Psoas muscle (tissue), 8 donors: ENCODE results near the gene ZEB2. TPM values are rescaled to one million over a fixed set of nuclear protein-coding genes. Genes with fewer than 3 reads are reported as not detected.

ENCODE experiments used
- ATAC-seq, 4 donors: fragments of 200-7000 bp; cut with Tn5 transposase; one replicate each; pipeline ENCODE4 v1.9.1; 2020; ENCODE audit warnings: moderate library complexity in 3 of 4, mild to moderate bottlenecking in 2 of 4
- DNase-seq, 2 donors: peaks; one replicate each; pipeline ENCODE4 v3.0.0-alpha.2; 2020
- H3K27ac ChIP-seq: fragments of 200-600 bp; one replicate; pipeline ENCODE4 v1.8.0; 2022
- H3K27me3 ChIP-seq, 3 donors: fragments of 200-600 bp in 1 of 3; one replicate each; pipeline versions ENCODE4 v1.6.1 to v1.8.0; 2013 to 2022; ENCODE audit warnings: low read length in 2 of 3, mild to moderate bottlenecking in 2 of 3, moderate library complexity in 1 of 3; ENCODE audit not compliant: insufficient read depth in 3 of 3
- H3K36me3 ChIP-seq, 2 donors: fragments of 200-600 bp in 1 of 2; one replicate each; pipeline versions ENCODE4 v1.6.1 to v1.8.0; 2013 to 2022; ENCODE audit warnings: low read depth in 1 of 2, mild to moderate bottlenecking in 1 of 2, moderate library complexity in 1 of 2; ENCODE audit not compliant: insufficient read depth in 1 of 2
- H3K4me1 ChIP-seq: fragments of 200-600 bp; one replicate; pipeline ENCODE4 v1.8.0; 2022
- H3K4me3 ChIP-seq: fragments of 200-600 bp; one replicate; pipeline ENCODE4 v1.8.0; 2022; ENCODE audit warnings: mild to moderate bottlenecking
- H3K9me3 ChIP-seq: fragments of 200-600 bp; one replicate; pipeline ENCODE4 v1.8.0; 2022
- WGBS, 3 donors: extraction: QIAGEN DNeasy Blood & Tissue Kit; methylation state at CpG; one replicate each; pipeline versions ENCODE4 v1.1.6 to v1.1.7; 2013; 5-methylcytosine and 5-hydroxymethylcytosine counted together
- intact Hi-C, 2 donors: fragments of 100-400 bp; cut with DNase I; formaldehyde crosslinking; loops; one replicate each; pipeline versions ENCODE4 v1.11.0 to v1.14.2; 2022
- polyA plus RNA-seq, 3 donors: library from polyadenylated mRNA; stranded (reverse); fragments of 200-250 nt; gene quantifications; one replicate each; pipeline ENCODE4 v1.2.3, GENCODE V29; 2013
- total RNA-seq, 4 donors: library from RNA; stranded (reverse); fragmentation: NEBNext Ultra II Directional in 2 of 4; extraction: Animal tissue kit (Norgen Biotek cat#: 25700) in 2 of 4; gene quantifications; one replicate each; pipeline versions ENCODE4 v1.2.1 to v1.2.4, GENCODE V29; 2021 to 2023
- TF ChIP-seq, protein P1 (sequence below): fragments of 200-600 bp; IDR thresholded peaks from one replicate; pipeline ENCODE4 v1.8.0; 2022; ENCODE audit warnings: antibody characterized with exemption
- donor health status: healthy with polysubstance abuse.
- donor health status: DM: no; HTN: no; CAD: no; lungs with moderate emphysema.
- donor health status: Bipolar disorder and iron deficiency.
- donor health status: healthy.
- donor health status: DM: yes; HTN: yes; CAD: no.
- donor health status: DM: no; HTN: no; CAD: no.
- donor health status: DM: no; HTN: no; CAD: no.
- donor health status: DM: yes; HTN: yes; CAD: no.

ZEB2 gene
- total and polyA plus RNA-seq, 7 donors, result 11.6 to 48.7 (median 23.3) TPM

DNA sequence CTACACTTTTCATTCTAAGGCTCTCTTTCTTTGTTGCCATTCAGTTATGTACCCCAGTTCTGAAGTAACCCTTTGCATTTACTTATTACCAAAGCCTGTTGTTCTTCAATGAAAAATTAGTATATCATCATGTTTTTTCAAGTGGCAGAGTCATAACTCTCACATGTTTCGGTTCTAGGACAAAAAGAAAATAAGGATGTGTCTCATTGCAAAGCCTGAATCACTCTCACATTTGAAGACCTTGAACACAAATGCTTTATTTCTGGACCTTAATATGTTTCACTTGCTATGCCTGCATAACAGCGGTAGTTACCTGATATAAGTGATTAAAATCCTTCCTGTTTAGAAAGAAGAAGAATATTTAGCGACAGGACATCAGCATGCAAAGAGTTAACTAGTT lies 49.1 kb downstream of the ZEB2 start:
- WGBS, 3 donors, result 68 to 73% (median 70%) methylated on average over 3 of the region's 3 CpGs
- Histone ChIP-seq H3K36me3 (no peaks in the 10 kb centered on the region), H3K9me3 (no peaks in the 10 kb centered on the region), H3K4me1 (peaks cover 13% of the 10 kb centered on the region), H3K27me3 (no peaks in the 10 kb centered on the region), H3K27ac (no peak overlapping the region), H3K4me3 (no peak overlapping the region)
- ATAC-seq (no peak), DNase-seq (no peak)
- TF ChIP-seq, protein P1, sequence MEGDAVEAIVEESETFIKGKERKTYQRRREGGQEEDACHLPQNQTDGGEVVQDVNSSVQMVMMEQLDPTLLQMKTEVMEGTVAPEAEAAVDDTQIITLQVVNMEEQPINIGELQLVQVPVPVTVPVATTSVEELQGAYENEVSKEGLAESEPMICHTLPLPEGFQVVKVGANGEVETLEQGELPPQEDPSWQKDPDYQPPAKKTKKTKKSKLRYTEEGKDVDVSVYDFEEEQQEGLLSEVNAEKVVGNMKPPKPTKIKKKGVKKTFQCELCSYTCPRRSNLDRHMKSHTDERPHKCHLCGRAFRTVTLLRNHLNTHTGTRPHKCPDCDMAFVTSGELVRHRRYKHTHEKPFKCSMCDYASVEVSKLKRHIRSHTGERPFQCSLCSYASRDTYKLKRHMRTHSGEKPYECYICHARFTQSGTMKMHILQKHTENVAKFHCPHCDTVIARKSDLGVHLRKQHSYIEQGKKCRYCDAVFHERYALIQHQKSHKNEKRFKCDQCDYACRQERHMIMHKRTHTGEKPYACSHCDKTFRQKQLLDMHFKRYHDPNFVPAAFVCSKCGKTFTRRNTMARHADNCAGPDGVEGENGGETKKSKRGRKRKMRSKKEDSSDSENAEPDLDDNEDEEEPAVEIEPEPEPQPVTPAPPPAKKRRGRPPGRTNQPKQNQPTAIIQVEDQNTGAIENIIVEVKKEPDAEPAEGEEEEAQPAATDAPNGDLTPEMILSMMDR, result no peak
- intact Hi-C loops, result no loop called here

DNA sequence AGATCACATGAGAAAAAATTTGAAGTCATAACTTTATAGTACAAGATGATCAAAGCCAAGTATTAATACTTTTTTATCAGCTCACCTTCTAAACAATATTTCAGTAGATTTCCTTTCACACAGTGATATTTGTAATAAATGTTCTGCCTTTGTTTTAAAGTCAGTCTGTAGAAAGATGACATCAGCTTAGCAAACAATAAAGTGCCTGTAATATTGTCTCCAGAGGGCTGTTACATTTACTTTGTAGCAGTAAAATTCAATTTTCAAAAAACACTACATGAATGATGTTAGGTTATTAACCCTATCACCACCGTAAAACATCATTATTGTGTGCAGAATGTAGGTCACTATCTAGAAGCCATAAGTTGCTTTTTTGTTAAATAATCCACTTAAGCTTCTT lies 49.6 kb downstream of the ZEB2 start:
- Histone ChIP-seq H3K27ac (no peak overlapping the region), H3K9me3 (no peaks in the 10 kb centered on the region), H3K27me3 (no peaks in the 10 kb centered on the region), H3K36me3 (no peaks in the 10 kb centered on the region), H3K4me1 (peaks cover 13% of the 10 kb centered on the region), H3K4me3 (no peak overlapping the region)
- 18 to 36% (median 25%) methylated on average over 1 of the region's 1 CpG for WGBS, 3 donors
- ATAC-seq, result no peak
- intact Hi-C loops, result no loop called here
- TF ChIP-seq, protein P1, result no peak
- no peak for DNase-seq

DNA sequence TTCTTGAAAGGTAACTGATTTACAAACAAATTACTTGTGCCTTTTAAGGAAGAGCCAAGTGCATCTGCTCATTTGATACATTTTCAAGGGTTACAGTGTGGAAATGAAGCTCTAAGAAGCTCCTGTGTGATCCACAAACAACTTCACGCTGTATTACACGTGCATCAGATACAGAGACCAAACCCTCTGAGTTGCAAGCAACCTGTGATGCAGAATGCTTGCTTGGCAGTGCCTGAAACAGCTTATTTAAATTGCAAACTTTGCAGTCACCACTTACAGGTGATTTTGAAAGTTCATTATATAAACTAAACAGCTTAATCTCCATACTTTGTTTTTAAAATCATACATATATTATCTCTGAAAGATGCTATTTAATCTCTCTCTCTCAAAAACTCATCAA lies 50.1 kb downstream of the ZEB2 start:
- TF ChIP-seq, protein P1, result no peak
- DNase-seq (no peak), ATAC-seq (no peak)
- intact Hi-C loops, result no loop called here
- Histone ChIP-seq H3K27me3 (no peaks in the 10 kb centered on the region), H3K9me3 (no peaks in the 10 kb centered on the region), H3K4me3 (no peak overlapping the region), H3K4me1 (peaks cover 13% of the 10 kb centered on the region), H3K36me3 (no peaks in the 10 kb centered on the region), H3K27ac (no peak overlapping the region)
- 66 to 69% (median 69%) methylated on average over 2 of the region's 2 CpGs for WGBS, 3 donors

DNA sequence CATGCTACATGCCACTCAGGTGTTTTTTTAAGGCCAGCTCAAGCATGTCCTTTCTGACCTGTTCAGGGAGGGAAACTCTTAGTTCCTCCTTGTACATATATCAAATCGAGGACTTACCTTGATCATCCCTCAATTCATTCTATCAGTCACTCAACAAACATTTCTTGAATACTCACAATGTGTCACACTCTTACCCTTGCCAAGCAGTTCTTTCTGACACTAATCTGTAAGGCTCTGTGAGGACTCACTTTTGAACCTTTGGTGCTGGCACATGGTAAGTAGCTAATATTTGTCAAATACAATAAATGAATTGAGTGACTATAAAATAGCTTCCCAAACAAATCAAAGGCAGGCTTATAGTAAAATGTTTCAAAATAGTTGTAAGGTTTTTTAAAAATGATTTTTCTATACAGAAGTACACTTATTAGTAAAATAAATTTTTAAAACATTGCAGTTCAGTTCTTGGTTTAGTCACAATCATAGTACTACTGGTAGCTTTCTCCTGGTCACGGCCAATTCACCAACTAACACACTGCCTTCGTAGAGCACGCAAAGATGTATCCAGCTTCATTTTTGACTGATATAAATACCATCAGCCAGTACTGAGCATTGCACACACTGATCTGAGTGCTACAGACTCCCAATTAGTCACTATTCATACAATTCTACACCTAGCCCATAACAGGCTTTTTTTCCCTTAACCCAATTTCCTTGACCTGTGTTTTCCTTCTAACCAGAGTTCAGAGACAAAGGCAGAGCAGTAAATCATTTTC lies 50.9 kb downstream of the ZEB2 start:
- DNase-seq (no peak), ATAC-seq (no peak)
- Histone ChIP-seq H3K9me3 (no peaks in the 10 kb centered on the region), H3K27me3 (no peaks in the 10 kb centered on the region), H3K36me3 (no peaks in the 10 kb centered on the region), H3K4me3 (no peak overlapping the region), H3K4me1 (peaks cover 10% of the 10 kb centered on the region), H3K27ac (no peak overlapping the region)
- 58 to 64% (median 59%) methylated on average over 4 of the region's 4 CpGs for WGBS, 3 donors
- intact Hi-C loops, result no loop called here
- TF ChIP-seq, protein P1, result no peak
